HepG2 (cell line): ENCODE measurements around the gene GSX1. TPM values are rescaled to one million over a fixed set of nuclear protein-coding genes. Genes with fewer than 3 reads are reported as not detected.

Experiments
- ATF5 ChIP-seq: sonication (generic); formaldehyde crosslinking; IDR thresholded peaks from 2 replicates; pipeline ENCODE4 v1.4.0; 2020; ENCODE audit warnings: mild to moderate bottlenecking, low read depth, missing genetic modification reagents
- FOXO1 ChIP-seq: sonication (generic); formaldehyde crosslinking; IDR thresholded peaks from 2 replicates; pipeline ENCODE4 v1.4.0; 2020; ENCODE audit warnings: missing genetic modification reagents
- HIVEP1 ChIP-seq: sonication (generic); formaldehyde crosslinking; IDR thresholded peaks from 2 replicates; pipeline ENCODE4 v1.4.0; 2020; ENCODE audit warnings: mild to moderate bottlenecking, missing genetic modification reagents
- MIER3 ChIP-seq: IDR thresholded peaks from 2 replicates; pipeline ENCODE4 v1.6.1; 2016; ENCODE audit warnings: missing compliant biosample characterization, borderline replicate concordance
- SP5 ChIP-seq: IDR thresholded peaks from 2 replicates; pipeline ENCODE4 v1.6.1; 2016; ENCODE audit warnings: low read depth, borderline replicate concordance
- SRF ChIP-seq: IDR thresholded peaks from 2 replicates; pipeline ENCODE4 v1.6.1; 2011; ENCODE audit warnings: mild to moderate bottlenecking, low read depth, low read length, moderate library complexity
- SRSF9 ChIP-seq: fragments of 200-400 bp; formaldehyde crosslinking; IDR thresholded peaks from 2 replicates; pipeline ENCODE4 v1.6.1; 2018; ENCODE audit warnings: borderline replicate concordance, mild to moderate bottlenecking, low read depth, low read length; ENCODE audit not compliant: insufficient read depth, poor library complexity, severe bottlenecking
- TIGD3 ChIP-seq: sonication (generic); formaldehyde crosslinking; IDR thresholded peaks from 2 replicates; pipeline ENCODE4 v1.5.1; 2020; ENCODE audit warnings: mild to moderate bottlenecking, missing genetic modification reagents, borderline replicate concordance
- ZBTB33 ChIP-seq: sonication (generic); formaldehyde crosslinking; IDR thresholded peaks from 2 replicates; pipeline ENCODE4 v1.4.0; 2020; ENCODE audit warnings: missing genetic modification reagents
- ZNF232 ChIP-seq: sonication (generic); formaldehyde crosslinking; IDR thresholded peaks from 2 replicates; pipeline ENCODE4 v1.4.0; 2020; ENCODE audit warnings: missing genetic modification reagents, borderline replicate concordance
- ZNF275 ChIP-seq: sonication (generic); formaldehyde crosslinking; IDR thresholded peaks from 2 replicates; pipeline ENCODE4 v1.8.0; 2022; ENCODE audit warnings: missing genetic modification reagents, mild to moderate bottlenecking, inconsistent platforms, borderline replicate concordance
- ZNF331 ChIP-seq: sonication (generic); formaldehyde crosslinking; IDR thresholded peaks from 2 replicates; pipeline ENCODE4 v1.4.0; 2020; ENCODE audit warnings: missing genetic modification reagents
- ZNF574 ChIP-seq: sonication (generic); formaldehyde crosslinking; IDR thresholded peaks from 2 replicates; pipeline ENCODE4 v1.4.0; 2020; ENCODE audit warnings: missing genetic modification reagents
- ZNF713 ChIP-seq: sonication (generic); formaldehyde crosslinking; IDR thresholded peaks from 2 replicates; pipeline ENCODE4 v1.4.0; 2020; ENCODE audit warnings: mild to moderate bottlenecking, missing genetic modification reagents
- ZNF773 ChIP-seq: sonication (generic); formaldehyde crosslinking; IDR thresholded peaks from 2 replicates; pipeline ENCODE4 v1.4.0; 2020; ENCODE audit warnings: missing genetic modification reagents, borderline replicate concordance
- ZNF781 ChIP-seq: sonication (generic); formaldehyde crosslinking; IDR thresholded peaks from 2 replicates; pipeline ENCODE4 v1.5.1; 2020; ENCODE audit warnings: borderline replicate concordance, mild to moderate bottlenecking, missing genetic modification reagents; ENCODE audit errors: not compliant biosample characterization
- ZNF883 ChIP-seq: sonication (generic); formaldehyde crosslinking; IDR thresholded peaks from 2 replicates; pipeline ENCODE4 v1.5.1; 2020; ENCODE audit warnings: mild to moderate bottlenecking, missing genetic modification reagents; ENCODE audit errors: not compliant biosample characterization
- polyA plus RNA-seq, 8 experiments: library from polyadenylated mRNA; depleted of rRNA in 3 of 8; stranded (reverse) in 7 of 8; unstranded in 1 of 8; fragments of >200 nt; fragmentation: Illumina TruSeq in 4 of 8; extraction: Trizol in 4 of 8; gene quantifications; 2 replicates each; pipeline versions ENCODE4 v1.2.1 to v1.2.3, GENCODE V29; 2011 to 2016; ENCODE audit warnings: low read depth in 4 of 8, missing spikeins in 1 of 8, mixed read lengths in 1 of 8; ENCODE audit not compliant: insufficient read depth in 1 of 8
- total RNA-seq, 5 experiments: library from RNA; depleted of rRNA; stranded (reverse); fragments of >200 nt; fragmentation: Illumina TruSeq; extraction: Trizol; gene quantifications; 2 replicates each; pipeline ENCODE4 v1.2.3, GENCODE V29; 2016; ENCODE audit warnings: low read depth in 1 of 5

Gene GSX1
- total and polyA plus RNA-seq, 2 of the 13 experiments (the other 11 are each of a cell fraction or from before 2014, with no cell fraction given), result not detected

- no peak for TF ChIP-seq SP5 (CRISPR knock-in tag)
- no peak for TF ChIP-seq ZNF883 (CRISPR knock-in tag)
- 0 out of 2 replicates have a peak, but pooled peaks have one; percentile 14 for TF ChIP-seq FOXO1
- TF ChIP-seq ZNF781, result peak; percentile 24
- TF ChIP-seq ZBTB33 (CRISPR knock-in tag), result peak; percentile 88
- no peak for TF ChIP-seq ZNF773 (CRISPR knock-in tag)
- 0 out of 2 replicates have a peak, but pooled peaks have one; percentile 52 for TF ChIP-seq ZNF331 (CRISPR knock-in tag)
- TF ChIP-seq HIVEP1, result no peak
- no peak for TF ChIP-seq ZNF275 (CRISPR knock-in tag)
- no peak for TF ChIP-seq SRSF9
- TF ChIP-seq ZNF713 (CRISPR knock-in tag), result no peak
- TF ChIP-seq ZNF574, result peak; percentile 36; the same call in 1 of the 2 replicates
- no peak for TF ChIP-seq TIGD3
- no peak for TF ChIP-seq ATF5 (CRISPR knock-in tag)
- TF ChIP-seq ZNF232, result peak; percentile 86; the same call in 1 of the 2 replicates
- no peak for TF ChIP-seq MIER3 (CRISPR knock-in tag)
- TF ChIP-seq SRF, result no peak
Measured at GRCh38 chr13:27792393-27793218, at the start of gene GSX1 (continued).
